Subcutaneous adipose tissue (tissue), 4 donors: ENCODE measurements around the gene DCDC1. TPM values are rescaled to one million over a fixed set of nuclear protein-coding genes. Genes with fewer than 3 reads are reported as not detected.

Experiments used
- total RNA-seq, 4 donors: library from RNA; depleted of rRNA; stranded (reverse); fragments of >200 nt; gene quantifications; one replicate each; pipeline ENCODE4 v1.1.0, GENCODE V29; 2016
- TF ChIP-seq, protein P1 (sequence below): fragments of 450-650 bp; IDR thresholded peaks from one replicate; pipeline ENCODE4 v1.5.1; 2016; ENCODE audit warnings: low read depth, mild to moderate bottlenecking, control low read depth, antibody characterized with exemption, moderate library complexity

DCDC1 gene
- total RNA-seq, 4 donors from 2014 or later, result 0.17 to 0.22 TPM; not detected in 2

DNA sequence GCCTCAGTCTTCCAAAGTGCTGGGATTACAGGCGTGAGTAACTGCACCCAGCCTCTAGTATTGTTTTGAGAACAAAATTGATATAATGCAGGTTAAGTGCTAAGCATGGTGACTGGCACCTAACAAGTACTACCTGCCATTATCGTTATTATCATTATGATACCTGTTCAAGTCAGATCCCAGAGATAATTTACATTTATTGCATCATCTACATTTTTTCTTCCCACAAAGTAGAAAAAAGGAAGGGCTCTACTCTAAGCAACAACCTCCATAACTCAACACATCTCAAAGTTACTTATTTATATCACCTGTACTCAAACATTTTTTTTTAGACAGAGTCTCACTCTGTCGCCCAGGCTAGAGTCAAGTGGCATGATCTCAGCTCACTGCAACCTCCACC lies 42.1 kb downstream of the DCDC1 start:
- TF ChIP-seq, protein P1, sequence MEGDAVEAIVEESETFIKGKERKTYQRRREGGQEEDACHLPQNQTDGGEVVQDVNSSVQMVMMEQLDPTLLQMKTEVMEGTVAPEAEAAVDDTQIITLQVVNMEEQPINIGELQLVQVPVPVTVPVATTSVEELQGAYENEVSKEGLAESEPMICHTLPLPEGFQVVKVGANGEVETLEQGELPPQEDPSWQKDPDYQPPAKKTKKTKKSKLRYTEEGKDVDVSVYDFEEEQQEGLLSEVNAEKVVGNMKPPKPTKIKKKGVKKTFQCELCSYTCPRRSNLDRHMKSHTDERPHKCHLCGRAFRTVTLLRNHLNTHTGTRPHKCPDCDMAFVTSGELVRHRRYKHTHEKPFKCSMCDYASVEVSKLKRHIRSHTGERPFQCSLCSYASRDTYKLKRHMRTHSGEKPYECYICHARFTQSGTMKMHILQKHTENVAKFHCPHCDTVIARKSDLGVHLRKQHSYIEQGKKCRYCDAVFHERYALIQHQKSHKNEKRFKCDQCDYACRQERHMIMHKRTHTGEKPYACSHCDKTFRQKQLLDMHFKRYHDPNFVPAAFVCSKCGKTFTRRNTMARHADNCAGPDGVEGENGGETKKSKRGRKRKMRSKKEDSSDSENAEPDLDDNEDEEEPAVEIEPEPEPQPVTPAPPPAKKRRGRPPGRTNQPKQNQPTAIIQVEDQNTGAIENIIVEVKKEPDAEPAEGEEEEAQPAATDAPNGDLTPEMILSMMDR, result no peak

DNA sequence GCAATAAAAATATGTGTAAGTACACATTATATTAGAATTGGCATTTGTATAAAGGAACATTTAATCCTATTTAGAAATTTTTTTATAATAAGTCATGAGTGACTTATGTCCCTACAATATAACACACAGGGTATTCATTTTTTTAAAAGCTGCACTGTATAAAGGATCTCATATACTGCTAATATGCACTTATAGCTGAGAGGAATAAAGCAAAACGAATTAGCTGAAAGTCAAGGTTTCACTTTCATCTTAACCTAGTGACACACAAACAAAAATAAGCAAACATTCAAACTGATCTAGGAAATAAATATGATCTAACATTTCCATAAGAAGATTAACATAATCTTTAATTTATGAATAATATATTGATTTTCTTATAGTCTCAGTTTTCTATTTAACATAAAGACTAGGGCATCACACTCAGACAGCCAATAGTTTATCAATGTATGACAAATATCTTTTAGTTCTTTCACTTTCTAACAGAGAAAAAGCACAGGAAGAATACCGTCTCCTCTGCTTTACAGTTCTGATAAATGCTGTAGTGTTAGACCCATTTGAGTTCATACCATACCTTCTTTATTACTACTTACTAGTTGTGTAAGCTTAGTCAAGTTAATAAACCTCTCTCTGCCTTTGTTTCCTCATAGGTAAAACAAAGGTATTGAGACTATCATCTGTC lies 42.9 kb downstream of the DCDC1 start:
- TF ChIP-seq, protein P1, result no peak

DNA sequence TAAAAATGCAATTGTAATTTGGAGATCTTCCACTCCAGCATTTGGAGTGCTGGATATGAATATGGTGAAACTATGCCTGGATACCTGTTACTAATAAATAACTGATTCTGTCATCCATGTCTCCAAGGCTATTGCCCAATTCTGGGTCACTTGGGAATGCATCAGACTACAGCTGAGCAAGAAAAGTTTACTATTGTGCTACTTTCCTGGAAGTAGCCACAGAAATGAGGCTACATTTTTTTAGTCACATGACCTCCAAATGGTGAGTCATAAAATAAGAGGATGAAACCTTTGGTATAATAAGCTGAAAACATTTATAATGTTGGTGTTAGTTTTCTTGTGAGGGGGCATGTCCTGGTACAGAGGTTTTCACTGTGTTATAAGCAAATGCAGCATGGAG lies 44.4 kb downstream of the DCDC1 start:
- TF ChIP-seq, protein P1, result no peak

DNA sequence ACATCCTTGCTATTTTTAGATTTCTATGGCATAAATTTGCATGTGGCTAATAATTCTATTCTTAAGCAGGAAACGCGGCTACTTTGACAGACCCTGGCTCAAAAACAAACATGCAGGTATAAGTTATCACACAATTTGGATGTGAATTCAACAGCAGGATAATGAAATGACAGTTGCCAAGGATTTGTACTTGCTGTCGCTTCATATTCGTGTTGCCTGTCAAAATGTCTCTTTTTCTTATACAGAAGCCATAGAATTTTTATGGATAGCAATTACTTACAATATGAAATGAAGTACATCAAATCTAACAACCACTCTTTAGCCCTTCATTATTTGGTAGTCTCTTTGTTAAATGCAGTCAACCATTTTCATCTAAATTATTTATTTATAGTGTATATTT lies 46.4 kb downstream of the DCDC1 start:
- TF ChIP-seq, protein P1, result no peak

DNA sequence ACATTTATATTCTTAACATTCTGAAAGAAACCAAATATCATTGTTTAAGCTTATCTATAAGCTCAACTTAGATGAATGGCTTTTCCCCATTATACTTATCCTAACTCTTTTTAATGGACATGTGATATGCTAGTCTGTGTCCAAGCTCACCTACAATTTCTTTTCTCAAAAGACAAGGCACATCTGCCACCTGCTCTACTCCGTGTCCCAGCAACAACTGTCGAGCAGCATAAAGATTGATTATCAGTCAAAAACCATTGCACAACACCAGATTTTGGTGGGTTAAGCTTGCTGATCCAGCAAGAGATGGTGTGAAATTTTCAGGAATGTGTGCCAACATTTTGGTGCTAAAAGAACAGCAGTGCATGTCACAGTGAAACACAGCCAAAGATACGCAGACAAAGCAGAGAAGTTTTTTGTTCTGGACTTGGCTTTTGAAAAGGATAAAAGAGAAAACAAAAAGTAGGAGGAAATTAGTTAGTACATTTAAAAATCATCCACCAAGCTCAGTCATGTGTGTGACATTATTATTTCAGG lies 65.8 kb downstream of the DCDC1 start:
- TF ChIP-seq, protein P1, result no peak

DNA sequence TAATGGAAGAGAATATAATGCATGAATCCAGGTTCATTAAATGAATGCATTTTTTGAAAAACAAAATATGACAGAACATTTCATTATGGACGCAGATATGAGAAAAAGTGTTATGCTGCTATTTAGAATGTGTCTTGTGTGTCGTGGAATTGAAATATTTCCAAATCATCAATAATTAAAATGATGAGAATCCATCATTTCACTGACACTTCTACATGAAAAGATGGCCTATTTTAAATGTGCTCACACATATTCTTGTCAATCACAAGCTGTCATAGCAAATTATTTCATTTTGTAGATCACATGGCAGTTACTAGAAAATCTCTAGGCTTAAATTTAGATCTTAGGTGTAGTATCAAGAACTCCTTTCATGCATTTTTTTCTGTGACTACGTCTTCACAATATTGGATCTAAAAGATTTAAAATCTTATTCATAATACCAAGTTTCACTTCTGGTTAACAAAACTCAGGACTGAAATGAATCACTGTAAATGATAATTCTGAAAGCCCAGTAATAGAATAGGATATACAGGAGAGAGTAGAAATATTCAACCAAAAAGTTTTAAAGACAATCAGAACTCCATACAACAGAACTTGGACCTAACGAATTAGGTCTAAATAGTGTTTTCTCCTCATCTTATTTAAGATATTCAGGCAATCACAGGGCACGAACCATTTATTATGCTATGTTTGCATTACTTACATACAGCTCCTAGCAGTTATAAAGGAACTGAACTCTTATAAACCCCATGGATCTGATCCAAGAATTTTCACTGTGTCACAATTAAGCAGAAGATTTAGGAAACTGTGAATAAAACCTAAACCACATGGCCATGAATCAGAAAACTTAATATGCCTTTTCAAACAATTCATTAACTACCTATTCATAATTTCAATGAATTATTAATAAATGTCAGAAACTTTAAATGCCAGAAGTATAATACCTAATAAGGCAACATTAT lies 67.7 kb downstream of the DCDC1 start:
- TF ChIP-seq, protein P1, result no peak

DNA sequence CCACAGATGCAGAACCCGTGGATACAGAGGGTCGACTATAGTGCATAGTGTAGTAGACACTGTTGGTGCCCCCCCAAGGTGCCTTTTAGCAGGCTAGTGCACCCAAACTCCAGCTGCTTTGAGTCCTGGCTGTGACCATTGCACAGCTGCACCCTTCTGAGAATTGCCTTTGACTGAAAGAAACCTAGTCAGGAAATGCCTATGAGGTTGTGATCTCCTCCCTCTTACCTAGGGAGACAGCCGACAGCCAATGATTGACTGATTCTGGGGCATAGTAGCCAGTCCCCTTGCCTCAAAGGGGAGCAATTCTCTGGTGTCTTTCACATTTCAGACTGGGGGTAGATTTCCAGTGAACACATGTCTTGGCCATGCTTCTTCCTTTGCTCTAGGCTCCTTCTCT lies 74.2 kb downstream of the DCDC1 start:
- TF ChIP-seq, protein P1, result no peak
